HUES64 (cell line): ENCODE results near the gene SIGLECL1. TPM values are rescaled to one million over a fixed set of nuclear protein-coding genes. Genes with fewer than 3 reads are reported as not detected.
"Not testable (repeated sequence)": the region's sequence is repeated elsewhere in the genome, so short reads cannot be mapped to it uniquely, and the experiment has no call there.

Experiments used
- H3K27ac ChIP-seq: 2 replicates; pipeline ENCODE4 v1.7.0; 2013; ENCODE audit warnings: low read depth, low read length, inconsistent platforms
- H3K27me3 ChIP-seq: 2 replicates; pipeline ENCODE4 v1.6.1; 2013; ENCODE audit warnings: mild to moderate bottlenecking, low read length; ENCODE audit not compliant: insufficient read depth
- H3K36me3 ChIP-seq: 2 replicates; pipeline ENCODE4 v1.6.1; 2013; ENCODE audit warnings: mild to moderate bottlenecking, low read length; ENCODE audit not compliant: insufficient read depth
- H3K4me1 ChIP-seq: 2 replicates; pipeline ENCODE4 v1.6.1; 2013; ENCODE audit warnings: mild to moderate bottlenecking, low read length, moderate library complexity; ENCODE audit not compliant: insufficient read depth
- H3K4me3 ChIP-seq: 2 replicates; pipeline ENCODE4 v1.5.1; 2013; ENCODE audit warnings: mild to moderate bottlenecking, low read length, moderate library complexity
- H3K9ac ChIP-seq: 2 replicates; pipeline ENCODE4 v1.6.1; 2013; ENCODE audit warnings: mild to moderate bottlenecking, low read depth, low read length
- H3K9me3 ChIP-seq: 2 replicates; pipeline ENCODE4 v1.6.1; 2013; ENCODE audit warnings: low read depth, low read length; ENCODE audit not compliant: insufficient read depth
- WGBS: fragments of 150-250, 120-280 bp; methylation state at CpG from one replicate; pipeline ENCODE4 v1.1.7; 2013; ENCODE audit warnings: missing lambda C conversion rate; 5-methylcytosine and 5-hydroxymethylcytosine counted together
- polyA plus RNA-seq, 2 experiments: library from polyadenylated mRNA; stranded (reverse); fragments of 50-300 nt; gene quantifications; one replicate each; pipeline ENCODE4 v1.2.3, GENCODE V29; 2013

SIGLECL1 gene
- not detected for polyA plus RNA-seq (2013, experiment 1 of 2)
- polyA plus RNA-seq (2013, experiment 2 of 2), result not detected

- no peak within 1 kb of the TSS for H3K4me3 ChIP-seq
- 96% methylated on average over 23 of the region's 23 CpGs for WGBS
- H3K9ac ChIP-seq, result no peak within 1 kb of the TSS
- H3K4me1 ChIP-seq, result no peaks in the 10 kb centered on the region
- no peaks in the 10 kb centered on the region for H3K27me3 ChIP-seq
- no peaks in the 10 kb centered on the region for H3K36me3 ChIP-seq
- H3K27ac ChIP-seq, result no peak within 1 kb of the TSS
- no peaks in the 10 kb centered on the region for H3K9me3 ChIP-seq
Observed at GRCh38 chr19:51250786-51251467, at the start of gene SIGLECL1. TSS of gene SIGLECL1 (plus strand) at chr19:51251080. CDS start at chr19:51264073, 12,993 bp downstream.

GRCh38 chr19:51201712-51202111 lies 49.2 kb upstream of the SIGLECL1 start:
- no peak overlapping the region for H3K27ac ChIP-seq
- no peaks in the 10 kb centered on the region for H3K27me3 ChIP-seq
- no peaks in the 10 kb centered on the region for H3K9me3 ChIP-seq
- no peak overlapping the region for H3K4me3 ChIP-seq
- 75% methylated on average over 5 of the region's 5 CpGs for WGBS
- no peaks in the 10 kb centered on the region for H3K36me3 ChIP-seq
- H3K9ac ChIP-seq, result no peak overlapping the region
- H3K4me1 ChIP-seq, result no peaks in the 10 kb centered on the region

GRCh38 chr19:51203916-51204315 lies 47.0 kb upstream of the SIGLECL1 start:
- no peak overlapping the region for H3K4me3 ChIP-seq
- H3K9me3 ChIP-seq, result no peaks in the 10 kb centered on the region
- no peak overlapping the region for H3K27ac ChIP-seq
- H3K36me3 ChIP-seq, result no peaks in the 10 kb centered on the region
- no peaks in the 10 kb centered on the region for H3K4me1 ChIP-seq
- no peak overlapping the region for H3K9ac ChIP-seq
- no peaks in the 10 kb centered on the region for H3K27me3 ChIP-seq
- WGBS, result over 99% methylated on average over 3 of the region's 3 CpGs

- H3K4me3 ChIP-seq, result no peak overlapping the region
- H3K9ac ChIP-seq, result no peak overlapping the region
- no peaks in the 10 kb centered on the region for H3K9me3 ChIP-seq
- 94% methylated on average over 6 of the region's 6 CpGs for WGBS
- H3K36me3 ChIP-seq, result no peaks in the 10 kb centered on the region
- no peak overlapping the region for H3K27ac ChIP-seq
- H3K4me1 ChIP-seq, result no peaks in the 10 kb centered on the region
- H3K27me3 ChIP-seq, result no peaks in the 10 kb centered on the region
Observed at GRCh38 chr19:51204321-51204720, 46.6 kb upstream of the SIGLECL1 start.

GRCh38 chr19:51207747-51208146 lies 43.1 kb upstream of the SIGLECL1 start:
- H3K9ac ChIP-seq, result no peak overlapping the region
- no peak overlapping the region for H3K27ac ChIP-seq
- WGBS, result 87% methylated on average over 2 of the region's 2 CpGs
- no peaks in the 10 kb centered on the region for H3K9me3 ChIP-seq
- H3K27me3 ChIP-seq, result no peaks in the 10 kb centered on the region
- H3K36me3 ChIP-seq, result no peaks in the 10 kb centered on the region
- no peak overlapping the region for H3K4me3 ChIP-seq
- no peaks in the 10 kb centered on the region for H3K4me1 ChIP-seq

- 92% methylated on average over 5 of the region's 6 CpGs for WGBS
- no peaks in the 10 kb centered on the region for H3K36me3 ChIP-seq
- no peak overlapping the region for H3K9ac ChIP-seq
- no peak overlapping the region for H3K27ac ChIP-seq
- no peaks in the 10 kb centered on the region for H3K27me3 ChIP-seq
- no peak overlapping the region for H3K4me3 ChIP-seq
- H3K9me3 ChIP-seq, result peaks cover 9% of the 10 kb centered on the region; the same call in 1 of the 2 replicates
- H3K4me1 ChIP-seq, result no peaks in the 10 kb centered on the region
Observed at GRCh38 chr19:51210191-51210784, 40.6 kb upstream of the SIGLECL1 start.

- not testable (repeated sequence) for H3K27ac ChIP-seq, H3K4me1 ChIP-seq, H3K4me3 ChIP-seq, H3K36me3 ChIP-seq, H3K9ac ChIP-seq, H3K27me3 ChIP-seq, H3K9me3 ChIP-seq
- WGBS, result 87% methylated on average over 13 of the region's 13 CpGs
Observed at GRCh38 chr19:51210874-51211361, 40.0 kb upstream of the SIGLECL1 start.

- Histone ChIP-seq H3K4me3 (no peak overlapping the region), H3K9me3 (peaks cover 9% of the 10 kb centered on the region; the same call in 1 of the 2 replicates), H3K27me3 (no peaks in the 10 kb centered on the region), H3K4me1 (no peaks in the 10 kb centered on the region), H3K9ac (no peak overlapping the region), H3K36me3 (no peaks in the 10 kb centered on the region), H3K27ac (no peak overlapping the region)
- WGBS, result 93% methylated on average over 9 of the region's 9 CpGs
Observed at GRCh38 chr19:51211833-51212232, 39.0 kb upstream of the SIGLECL1 start.

- H3K4me1 ChIP-seq, result no peaks in the 10 kb centered on the region
- 93% methylated on average over 1 of the region's 1 CpG for WGBS
- H3K27ac ChIP-seq, result no peak overlapping the region
- H3K27me3 ChIP-seq, result no peaks in the 10 kb centered on the region
- no peak overlapping the region for H3K9ac ChIP-seq
- no peak overlapping the region for H3K4me3 ChIP-seq
- peaks cover 7% of the 10 kb centered on the region; the same call in 1 of the 2 replicates for H3K9me3 ChIP-seq
- no peaks in the 10 kb centered on the region for H3K36me3 ChIP-seq
Observed at GRCh38 chr19:51219307-51219706, 31.6 kb upstream of the SIGLECL1 start.

GRCh38 chr19:51219971-51220370 lies 30.9 kb upstream of the SIGLECL1 start:
- 75% methylated on average over 1 of the region's 1 CpG for WGBS

GRCh38 chr19:51220996-51221395 lies 29.9 kb upstream of the SIGLECL1 start:
- Histone ChIP-seq H3K4me3 (no peak overlapping the region), H3K27me3 (no peaks in the 10 kb centered on the region)

More at GRCh38 chr19:51219971-51220370, 30.9 kb upstream of the SIGLECL1 start:
- Histone ChIP-seq H3K4me3 (no peak overlapping the region), H3K4me1 (no peaks in the 10 kb centered on the region), H3K27ac (no peak overlapping the region), H3K36me3 (no peaks in the 10 kb centered on the region), H3K27me3 (no peaks in the 10 kb centered on the region), H3K9ac (no peak overlapping the region), H3K9me3 (0 out of 2 replicates have a peak, but pooled peaks cover under 1% of the 10 kb centered on the region)

More at GRCh38 chr19:51220996-51221395, 29.9 kb upstream of the SIGLECL1 start:
- H3K27ac ChIP-seq, result no peak overlapping the region
- no peaks in the 10 kb centered on the region for H3K36me3 ChIP-seq
- H3K4me1 ChIP-seq, result no peaks in the 10 kb centered on the region
- H3K9me3 ChIP-seq, result no peaks in the 10 kb centered on the region
- H3K9ac ChIP-seq, result no peak overlapping the region
